Measurements from ENCODE around the gene COL21A1.

DNA sequence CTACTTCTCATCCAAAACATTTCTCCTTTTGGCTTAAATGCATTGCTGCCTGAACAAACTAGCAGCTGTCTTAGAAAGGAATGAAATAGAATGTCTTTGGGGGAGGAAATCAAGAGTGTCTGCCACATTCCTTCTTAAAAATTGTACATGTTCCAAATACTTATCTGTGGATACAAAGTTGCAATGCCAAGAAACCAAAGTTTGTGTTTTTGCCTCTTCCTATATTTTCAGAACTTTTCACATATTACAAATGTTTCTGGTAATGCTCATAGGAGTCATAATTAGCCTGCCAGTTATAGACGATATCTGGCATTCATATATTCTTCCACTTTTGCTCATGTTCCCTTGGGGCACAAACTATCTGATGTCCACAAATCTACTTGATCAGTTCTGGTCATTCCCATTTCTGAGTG lies 206.5 kb downstream of the COL21A1 start:
- TF ChIP-seq GABPB1 (CRISPR knock-in tag; IDR thresholded peaks at IDR 0.05) = no peak
- no peak for TF ChIP-seq TCF12 (IDR thresholded peaks at IDR 0.05)
- TF ChIP-seq TCF12 (CRISPR knock-in tag; IDR thresholded peaks at IDR 0.05) = no peak
- no peak for TF ChIP-seq MEIS1 (CRISPR knock-in tag; IDR thresholded peaks at IDR 0.05; ENCODE audit: borderline replicate concordance)
- TF ChIP-seq ZNF589 (CRISPR knock-in tag; conservative IDR thresholded peaks at IDR 0.05) = no peak
- no peak for TF ChIP-seq ZNF12 (CRISPR knock-in tag; IDR thresholded peaks at IDR 0.05)
- TF ChIP-seq, protein P1, sequence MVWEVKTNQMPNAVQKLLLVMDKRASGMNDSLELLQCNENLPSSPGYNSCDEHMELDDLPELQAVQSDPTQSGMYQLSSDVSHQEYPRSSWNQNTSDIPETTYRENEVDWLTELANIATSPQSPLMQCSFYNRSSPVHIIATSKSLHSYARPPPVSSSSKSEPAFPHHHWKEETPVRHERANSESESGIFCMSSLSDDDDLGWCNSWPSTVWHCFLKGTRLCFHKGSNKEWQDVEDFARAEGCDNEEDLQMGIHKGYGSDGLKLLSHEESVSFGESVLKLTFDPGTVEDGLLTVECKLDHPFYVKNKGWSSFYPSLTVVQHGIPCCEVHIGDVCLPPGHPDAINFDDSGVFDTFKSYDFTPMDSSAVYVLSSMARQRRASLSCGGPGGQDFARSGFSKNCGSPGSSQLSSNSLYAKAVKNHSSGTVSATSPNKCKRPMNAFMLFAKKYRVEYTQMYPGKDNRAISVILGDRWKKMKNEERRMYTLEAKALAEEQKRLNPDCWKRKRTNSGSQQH (CRISPR knock-in tag; IDR thresholded peaks at IDR 0.05; ENCODE audit: low read depth) = no peak
- TF ChIP-seq POLR2A (IDR thresholded peaks at IDR 0.05; ENCODE audit: insufficient read depth in 1 of 2, low read depth in 2 of 2, low read length in 2 of 2) = no peak
- TF ChIP-seq TGIF2 (CRISPR knock-in tag; IDR thresholded peaks at IDR 0.05) = no peak
- no peak for TF ChIP-seq ZNF138 (CRISPR knock-in tag; IDR thresholded peaks at IDR 0.05; ENCODE audit: low read depth)
- TF ChIP-seq PRDM10 (CRISPR knock-in tag; IDR thresholded peaks at IDR 0.05; ENCODE audit: low read depth) = no peak
- no peak for TF ChIP-seq JUND (CRISPR knock-in tag; IDR thresholded peaks at IDR 0.05)
- TF ChIP-seq, protein P2, sequence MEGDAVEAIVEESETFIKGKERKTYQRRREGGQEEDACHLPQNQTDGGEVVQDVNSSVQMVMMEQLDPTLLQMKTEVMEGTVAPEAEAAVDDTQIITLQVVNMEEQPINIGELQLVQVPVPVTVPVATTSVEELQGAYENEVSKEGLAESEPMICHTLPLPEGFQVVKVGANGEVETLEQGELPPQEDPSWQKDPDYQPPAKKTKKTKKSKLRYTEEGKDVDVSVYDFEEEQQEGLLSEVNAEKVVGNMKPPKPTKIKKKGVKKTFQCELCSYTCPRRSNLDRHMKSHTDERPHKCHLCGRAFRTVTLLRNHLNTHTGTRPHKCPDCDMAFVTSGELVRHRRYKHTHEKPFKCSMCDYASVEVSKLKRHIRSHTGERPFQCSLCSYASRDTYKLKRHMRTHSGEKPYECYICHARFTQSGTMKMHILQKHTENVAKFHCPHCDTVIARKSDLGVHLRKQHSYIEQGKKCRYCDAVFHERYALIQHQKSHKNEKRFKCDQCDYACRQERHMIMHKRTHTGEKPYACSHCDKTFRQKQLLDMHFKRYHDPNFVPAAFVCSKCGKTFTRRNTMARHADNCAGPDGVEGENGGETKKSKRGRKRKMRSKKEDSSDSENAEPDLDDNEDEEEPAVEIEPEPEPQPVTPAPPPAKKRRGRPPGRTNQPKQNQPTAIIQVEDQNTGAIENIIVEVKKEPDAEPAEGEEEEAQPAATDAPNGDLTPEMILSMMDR (CRISPR knock-in tag; IDR thresholded peaks at IDR 0.05) = no peak
- TF ChIP-seq ARID3A (IDR thresholded peaks at IDR 0.05; ENCODE audit: low read depth, low read length) = no peak
- TF ChIP-seq CBX5 (CRISPR knock-in tag; IDR thresholded peaks at IDR 0.05; ENCODE audit: borderline replicate concordance) = no peak

All from HepG2 (cell line).